SK-MEL-5 (cell line): ENCODE results near the gene TMEM117. TPM values are rescaled to one million over a fixed set of nuclear protein-coding genes. Genes with fewer than 3 reads are reported as not detected.
A peak's percentile ranks its signal among the peaks of the same experiment; 100 is the strongest.

ENCODE experiments used
- DNase-seq: peaks from one replicate; pipeline ENCODE4 v3.0.0-alpha.2; 2016; ENCODE audit warnings: low read depth, low spot score
- in situ Hi-C: cut with HindIII; loops from 2 replicates; pipeline ENCODE4 v1.10.0; 2016; ENCODE audit warnings: low sequenced_read_pairs, high pct_unique_total_duplicates, low pct_unique_long_range_greater_than_20kb
- total RNA-seq: library from RNA; depleted of rRNA; stranded (reverse); fragments of >200 nt; shearing (Covaris generic); gene quantifications from 2 replicates; pipeline ENCODE4 v1.2.3, GENCODE V29; 2014

Gene TMEM117
- total RNA-seq, 1 experiment from 2014 or later: 62.6 TPM

DNA sequence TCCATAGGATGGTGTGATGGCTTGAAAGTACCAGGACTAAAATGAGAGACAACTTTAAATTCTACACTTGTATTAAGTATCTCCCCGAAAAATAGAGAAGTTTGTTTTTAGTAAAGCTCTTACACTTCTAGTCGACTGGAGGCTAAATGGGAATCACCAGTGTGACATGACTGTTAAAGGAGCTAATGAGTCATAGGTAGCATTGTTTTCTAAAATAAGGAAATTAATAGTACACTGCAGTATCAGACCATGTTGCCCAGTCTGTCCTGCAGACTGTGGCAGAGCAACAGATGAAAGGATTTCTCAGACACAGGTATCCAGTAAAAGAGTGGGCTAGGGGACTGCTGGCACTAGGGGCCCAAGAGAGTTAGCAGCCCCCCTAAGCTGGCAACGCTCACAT lies 140.1 kb downstream of the TMEM117 start:
- no peak for DNase-seq
- in situ Hi-C loops: no loop called here

DNA sequence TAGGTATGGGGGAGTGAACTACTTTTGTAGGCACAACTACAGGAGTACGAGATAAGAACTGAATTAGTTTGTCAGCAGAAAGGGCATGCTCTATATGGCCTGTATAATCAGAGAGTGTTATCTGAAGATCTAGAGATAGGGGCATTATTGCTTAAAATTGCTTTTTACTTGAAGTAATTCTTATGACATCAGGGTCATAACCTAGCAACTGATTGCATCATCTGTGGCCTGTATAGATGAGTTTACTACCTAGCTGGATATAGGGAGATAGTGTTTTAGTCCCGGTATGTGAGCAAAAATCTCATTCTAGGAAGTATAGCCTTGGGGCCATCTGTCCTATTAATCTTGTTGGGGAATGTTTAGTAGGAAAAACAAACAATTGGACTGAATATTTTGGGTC lies 142.7 kb downstream of the TMEM117 start:
- in situ Hi-C loops: no loop called here

DNA sequence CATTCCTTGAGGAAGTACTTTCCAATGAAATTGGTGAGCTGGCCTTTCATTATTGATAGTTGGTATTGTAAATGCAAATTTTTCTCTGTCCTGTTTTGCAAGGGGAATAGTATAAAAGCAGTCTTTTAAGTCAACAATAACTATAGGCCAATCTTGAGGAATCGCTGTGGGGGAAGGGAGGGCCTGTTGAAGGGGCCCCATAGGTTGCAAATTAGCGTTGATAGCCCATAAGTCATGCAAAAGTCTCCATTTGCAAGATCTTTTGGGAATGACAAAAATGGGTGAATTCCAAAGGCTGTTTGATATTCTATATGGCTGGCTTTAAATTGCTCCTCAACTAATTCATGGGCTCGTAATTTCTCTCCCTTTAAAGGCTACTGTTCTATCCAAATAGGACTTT lies 143.6 kb downstream of the TMEM117 start:
- no peak for DNase-seq
- in situ Hi-C loops: no loop called here

More for the DNA sequence above, 142.7 kb downstream of the TMEM117 start:
- no peak for DNase-seq

DNA sequence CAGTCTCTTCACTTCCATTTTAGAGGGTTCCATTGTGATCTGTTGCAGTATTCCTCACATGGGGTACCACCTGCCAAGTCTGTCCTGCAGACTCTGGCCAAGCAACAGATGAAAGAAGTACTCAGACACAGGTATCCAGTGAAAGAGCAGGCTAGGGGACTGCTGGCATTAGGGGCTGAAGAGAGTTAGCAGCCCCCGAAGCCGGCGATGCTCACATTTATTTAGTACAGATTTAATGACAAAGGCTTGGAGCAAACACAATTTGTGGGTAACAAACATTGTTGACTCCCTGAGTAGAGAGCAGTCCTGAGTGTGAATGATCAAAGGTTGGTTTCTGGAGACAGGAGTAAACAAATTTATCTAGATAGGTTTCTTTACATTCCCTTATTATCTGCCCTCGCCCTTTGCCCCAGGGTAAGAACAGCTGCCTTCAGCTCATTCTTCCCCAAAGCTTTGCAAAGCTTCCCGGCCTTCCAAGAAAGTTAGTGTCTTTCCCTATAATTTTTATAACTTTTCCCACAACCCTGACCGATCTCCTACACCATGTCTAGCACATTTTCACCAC lies 144.8 kb downstream of the TMEM117 start:
- no peak for DNase-seq
- in situ Hi-C loops: no loop called here

DNA sequence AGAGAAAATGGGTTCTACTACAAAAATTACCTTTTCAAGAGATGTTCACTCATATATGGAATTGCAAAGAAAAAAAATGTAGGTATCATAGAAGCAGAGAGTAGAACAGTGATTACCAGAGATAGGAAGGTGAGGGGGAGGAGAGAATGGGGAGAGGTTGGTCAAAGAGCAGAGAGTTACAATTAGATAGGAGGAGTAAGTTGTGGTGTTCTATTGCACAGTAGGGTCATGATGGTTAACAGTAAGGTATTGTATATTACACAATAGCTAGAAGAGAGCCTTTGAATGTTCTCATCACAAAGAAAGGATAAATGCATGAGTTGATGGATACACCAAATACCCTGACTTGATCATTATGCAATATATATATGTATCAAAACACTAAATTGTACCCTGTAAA lies 145.8 kb downstream of the TMEM117 start:
- in situ Hi-C loops: no loop called here
- no peak for DNase-seq

DNA sequence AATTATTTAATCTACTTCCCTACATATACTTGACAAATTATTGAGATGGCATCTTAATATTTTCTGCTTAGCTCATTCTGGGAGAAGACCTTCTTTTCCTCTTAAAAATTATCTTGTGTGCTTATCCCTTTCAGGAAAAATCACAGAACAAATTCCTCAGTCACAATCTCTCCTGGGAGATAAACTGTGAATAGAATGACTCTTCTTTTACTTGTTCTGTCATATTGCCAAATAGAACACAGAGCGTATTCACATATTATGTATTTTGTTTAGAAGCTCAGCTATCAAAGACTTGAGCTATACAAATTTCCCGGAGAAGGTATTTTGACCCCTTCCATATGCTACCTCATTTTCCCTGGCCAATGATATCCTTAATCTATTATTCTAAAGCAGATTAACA lies 146.7 kb downstream of the TMEM117 start:
- in situ Hi-C loops: no loop called here
- peak; percentile 86 for DNase-seq

DNA sequence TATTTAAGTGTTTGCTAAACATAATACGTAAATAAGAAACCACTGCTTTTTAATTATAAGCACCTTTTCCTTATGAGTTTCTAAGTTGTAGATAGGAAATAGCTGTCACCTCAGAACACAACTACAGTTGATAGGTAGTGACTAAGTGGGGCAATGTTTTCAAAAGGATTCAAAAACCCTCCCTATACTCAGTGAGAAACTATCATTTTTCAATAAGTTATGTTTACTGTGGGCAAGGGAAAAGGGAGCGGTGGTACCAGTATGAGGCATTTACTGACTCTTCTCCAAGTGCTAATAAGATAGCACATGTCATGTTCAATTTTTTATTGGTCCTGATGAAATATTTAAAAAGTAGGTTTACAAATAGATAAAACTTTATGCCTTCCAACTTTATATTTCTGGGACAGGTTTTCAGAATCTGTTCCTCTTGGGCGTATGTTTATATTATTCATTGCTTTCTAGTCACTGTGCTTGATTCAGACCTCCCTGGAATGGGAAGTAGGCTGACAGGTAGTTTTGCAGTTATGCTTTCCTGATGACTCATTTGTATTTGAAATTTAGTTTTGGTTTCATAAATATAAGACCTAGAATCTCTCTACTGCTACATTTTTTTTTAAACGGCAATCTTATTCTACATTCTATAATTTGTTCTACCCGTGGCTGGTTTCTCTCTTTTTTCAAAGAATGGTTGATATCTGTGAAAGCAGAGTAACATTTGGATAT lies 153.1 kb downstream of the TMEM117 start:
- DNase-seq: no peak
- in situ Hi-C loops: no loop called here

DNA sequence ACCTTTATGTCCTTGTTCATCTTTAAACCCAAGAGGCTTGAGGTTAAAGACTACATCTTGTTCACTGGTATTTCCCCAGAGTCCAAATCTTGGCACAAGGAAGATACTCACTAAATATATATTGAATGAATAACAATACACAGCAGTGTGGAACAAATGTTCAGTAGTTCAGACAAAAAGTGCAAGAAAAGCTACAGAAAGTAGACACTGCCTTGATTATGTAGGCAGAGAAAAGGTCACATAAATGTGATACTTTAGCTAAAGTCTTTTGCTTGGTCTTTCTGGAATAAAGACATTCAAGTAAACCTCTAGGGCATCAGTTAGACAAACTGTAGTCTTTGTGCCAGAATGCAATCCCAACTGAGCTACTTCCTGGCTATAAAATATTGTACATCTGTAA lies 157.0 kb downstream of the TMEM117 start:
- peak; percentile 77 for DNase-seq
- in situ Hi-C loops: no loop called here

DNA sequence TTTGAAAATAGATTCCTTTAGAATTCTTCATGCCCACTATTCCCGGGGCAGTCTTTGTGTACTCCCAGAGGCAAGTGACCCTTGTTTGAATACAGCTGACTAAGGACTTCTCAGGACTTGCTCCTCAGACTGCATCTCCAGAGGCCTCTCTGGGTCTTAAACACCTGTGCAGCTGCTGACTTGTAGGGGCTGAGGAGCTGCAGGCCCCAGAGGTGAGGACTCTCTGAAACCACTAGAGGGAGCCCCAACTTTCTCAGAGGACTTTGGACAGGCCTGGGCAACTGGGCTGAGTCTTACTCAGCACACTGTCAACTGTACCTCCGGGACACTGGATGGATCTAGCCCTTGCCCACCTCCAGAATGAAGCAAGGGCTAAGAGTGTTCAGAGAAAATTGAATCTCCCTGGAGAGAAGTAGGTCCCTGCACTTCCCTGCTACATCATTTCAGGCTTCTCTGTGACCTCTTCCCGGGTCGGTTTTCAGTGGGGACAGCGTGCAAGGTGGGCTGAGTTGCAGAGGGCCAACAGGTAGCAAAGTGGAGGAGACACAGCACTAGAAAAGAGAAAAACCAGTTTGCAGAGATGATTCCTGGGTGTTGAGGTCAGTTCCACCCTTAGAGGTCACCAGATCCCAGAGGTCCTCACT lies 164.6 kb downstream of the TMEM117 start:
- peak; percentile 81 for DNase-seq
- in situ Hi-C loops: no loop called here

DNA sequence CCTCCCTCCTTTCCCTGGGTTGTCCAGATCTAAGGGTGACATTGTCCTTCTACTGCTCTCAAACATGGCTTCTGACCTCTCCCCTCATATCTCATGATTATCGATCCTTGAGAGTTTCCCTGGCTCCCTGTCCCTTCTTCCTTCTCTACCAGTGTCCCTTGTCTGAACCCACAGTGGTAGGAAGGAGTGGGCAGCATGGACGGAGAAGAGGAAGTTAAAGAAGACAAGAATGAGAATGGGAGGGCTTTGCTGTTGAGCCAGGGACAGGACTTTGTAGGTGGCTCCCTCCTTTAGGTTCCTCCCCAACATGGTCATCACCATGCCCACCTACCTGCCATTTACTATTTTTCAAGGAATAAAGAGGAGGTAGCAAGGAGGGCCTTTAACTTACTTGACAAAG lies 166.7 kb downstream of the TMEM117 start:
- DNase-seq: no peak
- in situ Hi-C loops: no loop called here

DNA sequence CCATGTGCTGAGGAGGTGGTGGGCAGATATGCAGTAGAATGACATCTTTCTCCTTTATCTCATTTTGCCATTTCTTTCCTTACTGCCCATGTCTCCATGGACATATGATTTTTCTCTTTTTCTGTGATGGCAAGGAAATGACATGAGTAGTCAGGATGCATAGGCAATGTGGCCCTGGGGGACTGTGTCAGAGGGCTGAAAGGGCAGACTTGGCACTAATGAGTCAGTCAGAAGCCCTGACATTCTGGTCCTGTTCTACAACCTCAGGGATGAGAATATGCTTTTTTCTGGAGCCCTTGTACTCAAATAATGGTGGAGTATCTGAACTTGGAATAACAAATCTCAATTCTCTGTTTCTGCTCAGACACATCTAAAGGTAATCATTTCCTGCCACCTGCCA lies 167.8 kb downstream of the TMEM117 start:
- in situ Hi-C loops: no loop called here
- no peak for DNase-seq

DNA sequence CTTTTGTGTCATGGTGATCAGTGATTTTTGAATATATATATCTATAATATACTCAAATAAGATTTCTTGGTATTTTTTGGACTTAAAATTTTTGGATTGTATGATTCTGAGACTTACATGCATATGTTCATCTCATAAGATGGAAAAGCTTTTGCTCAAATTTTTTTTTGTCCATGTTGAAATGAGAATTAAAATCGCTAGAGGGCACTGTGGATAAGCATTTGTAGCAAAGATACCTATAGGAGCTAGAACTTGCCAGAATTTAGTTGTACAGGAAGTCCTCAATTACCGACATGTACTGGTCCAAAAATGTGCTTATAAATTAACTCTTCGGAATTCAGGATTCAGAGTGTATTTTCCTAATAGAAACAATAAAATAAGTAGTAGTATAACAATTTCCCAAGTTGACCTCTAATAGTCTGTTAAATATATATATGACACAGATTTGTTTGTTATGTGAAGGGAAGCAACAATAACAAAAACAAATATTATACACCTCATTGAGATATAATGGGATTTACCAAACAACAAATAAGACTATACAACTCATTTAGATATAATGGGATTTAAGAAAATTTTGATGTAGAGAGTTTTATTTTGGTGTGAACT lies 179.6 kb downstream of the TMEM117 start:
- DNase-seq: peak; percentile 76
- in situ Hi-C loops: no loop called here

DNA sequence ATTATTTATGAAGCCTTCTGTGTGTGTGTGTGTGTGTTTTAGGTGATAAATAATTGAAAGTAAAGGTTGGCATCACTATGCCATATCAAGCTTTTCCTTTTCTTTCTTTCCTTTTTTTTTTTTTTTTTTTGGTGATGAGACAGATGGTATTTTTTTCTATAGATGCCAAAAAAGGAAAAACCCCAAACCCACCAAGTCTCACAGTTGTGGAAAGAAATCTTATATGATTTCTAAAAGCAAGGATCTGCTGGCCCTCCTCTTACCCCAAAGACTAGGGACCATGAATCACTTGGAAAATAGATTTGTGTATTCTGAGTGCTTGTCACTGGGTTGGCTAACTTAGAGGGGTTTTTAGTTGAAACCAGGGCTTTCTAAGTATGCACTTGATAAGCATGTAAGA lies 181.3 kb downstream of the TMEM117 start:
- DNase-seq: no peak
- in situ Hi-C loops: no loop called here

DNA sequence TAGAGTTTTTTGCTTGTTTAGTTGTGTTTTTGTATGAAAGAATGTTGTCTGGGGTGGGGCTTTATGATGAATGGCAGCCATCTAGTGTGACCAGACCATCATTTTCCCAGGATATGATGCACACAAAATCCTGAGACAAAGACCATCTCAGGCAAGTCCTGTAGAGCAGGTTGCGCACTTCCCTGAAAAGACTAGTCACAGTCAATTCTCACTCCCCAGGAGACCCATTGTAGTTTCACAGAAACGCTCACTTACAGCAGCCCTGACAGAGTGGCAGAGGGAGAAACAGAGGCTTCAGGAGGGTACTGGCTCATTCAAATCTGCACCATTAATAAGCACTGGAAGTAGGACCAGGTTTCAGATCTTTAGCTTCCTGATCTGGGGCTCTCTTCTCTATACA lies 183.2 kb downstream of the TMEM117 start:
- in situ Hi-C loops: no loop called here

DNA sequence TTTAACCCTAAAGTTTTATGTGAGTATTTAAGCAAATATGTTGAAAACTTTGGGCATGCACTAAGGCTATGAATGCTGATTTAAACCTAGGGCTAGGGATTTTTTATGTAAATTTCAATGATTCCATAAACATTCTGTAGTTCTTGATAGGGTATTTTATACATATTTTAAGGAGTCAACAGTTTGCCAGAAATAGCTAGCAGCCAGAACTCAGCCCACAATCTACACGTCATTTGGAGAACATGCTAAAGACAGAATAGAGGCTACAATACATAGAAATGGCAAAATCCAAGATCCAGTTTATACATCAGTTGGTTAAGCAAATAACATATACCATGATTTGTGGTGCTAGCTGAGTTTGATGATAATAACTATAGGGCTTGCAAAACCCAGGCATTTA lies 184.7 kb downstream of the TMEM117 start:
- in situ Hi-C loops: no loop called here
- no peak for DNase-seq

More for the DNA sequence above, 183.2 kb downstream of the TMEM117 start:
- DNase-seq: no peak

DNA sequence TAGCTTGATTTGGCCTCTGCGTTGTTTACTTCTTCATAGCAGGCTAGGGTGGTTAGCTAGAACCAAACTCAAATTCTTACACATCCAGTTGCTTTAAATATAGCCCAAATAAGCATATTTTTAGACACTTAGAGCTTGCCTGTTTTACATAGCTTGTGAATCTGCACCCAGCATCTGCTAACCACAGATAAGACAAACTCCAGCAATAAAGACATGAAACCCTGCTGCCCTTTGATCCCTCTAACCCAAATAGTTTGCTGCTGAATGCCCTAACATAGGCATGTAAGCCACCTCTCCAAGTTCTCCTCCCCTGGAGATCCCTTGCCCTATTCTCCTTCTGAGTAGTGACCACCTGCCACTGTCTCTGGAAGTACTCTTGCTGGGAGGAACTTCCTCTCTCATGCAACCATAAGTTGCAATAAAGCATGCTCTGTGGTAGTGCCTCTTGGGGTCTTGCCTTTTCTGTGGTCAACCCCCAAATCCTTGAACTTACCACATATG lies 185.6 kb downstream of the TMEM117 start:
- no peak for DNase-seq
- in situ Hi-C loops: no loop called here

DNA sequence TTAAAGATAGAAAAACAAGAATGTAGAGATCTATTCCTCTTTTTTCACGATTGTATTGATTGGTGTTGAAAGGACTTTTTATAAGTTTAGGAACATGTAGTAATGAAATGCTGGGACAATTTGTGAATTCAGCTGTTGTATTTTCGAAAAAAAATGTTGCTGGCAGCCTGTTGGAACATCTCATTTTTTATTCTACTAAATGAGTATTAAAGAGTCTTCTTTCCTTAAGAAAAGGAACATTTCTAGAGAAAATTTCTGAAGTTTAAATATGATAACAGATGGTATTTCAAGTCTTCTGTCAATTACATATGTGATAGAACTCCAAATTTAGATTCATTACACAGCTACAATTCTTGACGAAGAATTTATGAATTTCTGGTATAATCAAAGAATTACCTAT lies 189.6 kb downstream of the TMEM117 start:
- DNase-seq: no peak
- in situ Hi-C loops: no loop called here

DNA sequence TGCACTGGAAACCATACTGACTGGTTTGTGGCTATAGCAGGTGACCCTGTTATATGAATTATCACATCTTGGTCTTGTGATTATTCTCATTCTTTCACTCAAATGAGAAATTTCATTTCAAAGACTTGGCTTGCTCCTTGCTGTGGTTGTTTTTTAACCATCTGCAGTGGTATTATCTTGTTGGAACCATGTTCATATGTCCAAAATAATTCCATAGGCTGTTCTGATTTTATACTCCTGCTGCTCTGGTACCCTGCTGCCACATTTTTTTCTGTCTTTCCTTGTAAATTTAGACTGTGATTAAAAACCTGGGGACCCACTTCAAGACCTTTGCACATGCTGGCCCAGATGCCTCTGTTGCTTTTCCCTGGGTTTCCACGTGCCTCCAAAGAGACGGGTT lies 190.2 kb downstream of the TMEM117 start:
- DNase-seq: no peak
- in situ Hi-C loops: no loop called here
